D721Med (cell line): ENCODE results near the gene GMPS.
"Not testable (repeated sequence)": the region's sequence is repeated elsewhere in the genome, so short reads cannot be mapped to it uniquely, and the experiment has no call there.

Experiments used
- DNase-seq: peaks from one replicate; pipeline ENCODE4 v3.0.0; 2011; ENCODE audit warnings: low spot score; ENCODE audit not compliant: insufficient read length
- FAIRE-seq: peaks from 2 replicates; lab custom pipeline; 2011; peaks lifted over from hg19 to GRCh38; lab: Jason Lieb, UNC
- CTCF ChIP-seq: IDR thresholded peaks from 2 replicates; pipeline ENCODE4 v1.5.1; 2012; ENCODE audit warnings: mild to moderate bottlenecking, control low read depth; ENCODE audit not compliant: insufficient read depth; ENCODE audit errors: missing control alignments

Gene GMPS

GRCh38 chr3:155870133-155870944 lies at the start of gene GMPS:
Gene GMPS, plus strand, starts transcription at chr3:155870650. Its CDS starts 221 bp downstream, at chr3:155870871.
- peak; percentile 59 for TF ChIP-seq CTCF
- DNase-seq (peak; percentile 82), FAIRE-seq (no peak)

GRCh38 chr3:155828490-155829098 lies 41.9 kb upstream of the GMPS start:
- not testable (repeated sequence) for FAIRE-seq, DNase-seq

GRCh38 chr3:155835341-155836071 lies 34.9 kb upstream of the GMPS start:
- DNase-seq (no peak), FAIRE-seq (no peak)
- no peak for TF ChIP-seq CTCF

GRCh38 chr3:155843569-155843968 lies 26.9 kb upstream of the GMPS start:
- DNase-seq (no peak), FAIRE-seq (no peak)
- TF ChIP-seq CTCF = no peak

GRCh38 chr3:155846119-155846518 lies 24.3 kb upstream of the GMPS start:
- TF ChIP-seq CTCF = no peak
- DNase-seq = no peak
- FAIRE-seq = no peak

- FAIRE-seq (no peak), DNase-seq (no peak)
These were observed 22.5 kb upstream of the GMPS start for GRCh38 chr3:155847993-155848392.

GRCh38 chr3:155849404-155849803 lies 21.0 kb upstream of the GMPS start:
- not testable (repeated sequence) for FAIRE-seq, DNase-seq

More at GRCh38 chr3:155847993-155848392, 22.5 kb upstream of the GMPS start:
- TF ChIP-seq CTCF = no peak
